ENCODE results near the gene GDE1. TPM values are rescaled to one million over a fixed set of nuclear protein-coding genes. Genes with fewer than 3 reads are reported as not detected.
A peak's percentile ranks its signal among the peaks of the same experiment; 100 is the strongest.

Gene GDE1
- total RNA-seq, 4 donors from 2014 or later, result 39.6 to 82.8 (median 59.4) TPM

DNA sequence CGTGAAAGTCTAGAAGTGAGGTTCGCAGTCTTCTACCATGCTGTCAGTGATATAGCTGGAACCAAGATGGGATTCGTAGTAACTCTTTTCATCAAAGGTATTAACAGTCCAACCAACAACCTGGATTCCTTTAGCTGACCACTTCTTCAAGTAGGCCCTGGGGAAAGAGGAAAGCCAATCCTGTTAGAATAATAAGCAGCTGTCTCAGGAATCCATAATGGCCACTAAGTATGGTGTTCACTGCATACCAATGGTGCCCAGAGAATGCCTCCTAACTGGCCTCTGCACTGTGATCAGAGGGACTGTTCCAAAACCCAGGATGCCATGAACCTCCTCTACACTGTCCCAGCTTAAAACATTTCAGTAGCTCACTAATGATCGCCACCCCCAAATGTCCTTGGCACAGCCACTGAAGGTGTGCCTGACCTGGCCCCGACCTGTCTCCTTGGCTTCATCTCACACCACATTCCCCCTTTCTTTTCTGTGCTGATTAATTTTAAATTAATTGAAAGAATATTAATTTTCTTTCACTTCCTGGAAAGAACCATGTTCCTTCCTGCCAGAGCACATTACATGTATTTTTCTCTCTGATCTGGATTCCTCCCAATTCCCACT, 18.3 kb downstream of the GDE1 start:
- H3K9me3 ChIP-seq, result no peaks in the 10 kb centered on the region
- no peaks in the 10 kb centered on the region for H3K27me3 ChIP-seq
- no peaks in the 10 kb centered on the region for H3K4me1 ChIP-seq
- H3K4me3 ChIP-seq, result no peak overlapping the region
- no peak for DNase-seq
- no peak overlapping the region for H3K27ac ChIP-seq
- H3K36me3 ChIP-seq, result peaks cover 0 to 98% (median 0%) of the 10 kb centered on the region in 3 donors
- TF ChIP-seq, protein P1, sequence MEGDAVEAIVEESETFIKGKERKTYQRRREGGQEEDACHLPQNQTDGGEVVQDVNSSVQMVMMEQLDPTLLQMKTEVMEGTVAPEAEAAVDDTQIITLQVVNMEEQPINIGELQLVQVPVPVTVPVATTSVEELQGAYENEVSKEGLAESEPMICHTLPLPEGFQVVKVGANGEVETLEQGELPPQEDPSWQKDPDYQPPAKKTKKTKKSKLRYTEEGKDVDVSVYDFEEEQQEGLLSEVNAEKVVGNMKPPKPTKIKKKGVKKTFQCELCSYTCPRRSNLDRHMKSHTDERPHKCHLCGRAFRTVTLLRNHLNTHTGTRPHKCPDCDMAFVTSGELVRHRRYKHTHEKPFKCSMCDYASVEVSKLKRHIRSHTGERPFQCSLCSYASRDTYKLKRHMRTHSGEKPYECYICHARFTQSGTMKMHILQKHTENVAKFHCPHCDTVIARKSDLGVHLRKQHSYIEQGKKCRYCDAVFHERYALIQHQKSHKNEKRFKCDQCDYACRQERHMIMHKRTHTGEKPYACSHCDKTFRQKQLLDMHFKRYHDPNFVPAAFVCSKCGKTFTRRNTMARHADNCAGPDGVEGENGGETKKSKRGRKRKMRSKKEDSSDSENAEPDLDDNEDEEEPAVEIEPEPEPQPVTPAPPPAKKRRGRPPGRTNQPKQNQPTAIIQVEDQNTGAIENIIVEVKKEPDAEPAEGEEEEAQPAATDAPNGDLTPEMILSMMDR (IDR thresholded peaks at IDR 0.05), result no peak
- no peak for TF ChIP-seq POLR2A (IDR thresholded peaks at IDR 0.05)

DNA sequence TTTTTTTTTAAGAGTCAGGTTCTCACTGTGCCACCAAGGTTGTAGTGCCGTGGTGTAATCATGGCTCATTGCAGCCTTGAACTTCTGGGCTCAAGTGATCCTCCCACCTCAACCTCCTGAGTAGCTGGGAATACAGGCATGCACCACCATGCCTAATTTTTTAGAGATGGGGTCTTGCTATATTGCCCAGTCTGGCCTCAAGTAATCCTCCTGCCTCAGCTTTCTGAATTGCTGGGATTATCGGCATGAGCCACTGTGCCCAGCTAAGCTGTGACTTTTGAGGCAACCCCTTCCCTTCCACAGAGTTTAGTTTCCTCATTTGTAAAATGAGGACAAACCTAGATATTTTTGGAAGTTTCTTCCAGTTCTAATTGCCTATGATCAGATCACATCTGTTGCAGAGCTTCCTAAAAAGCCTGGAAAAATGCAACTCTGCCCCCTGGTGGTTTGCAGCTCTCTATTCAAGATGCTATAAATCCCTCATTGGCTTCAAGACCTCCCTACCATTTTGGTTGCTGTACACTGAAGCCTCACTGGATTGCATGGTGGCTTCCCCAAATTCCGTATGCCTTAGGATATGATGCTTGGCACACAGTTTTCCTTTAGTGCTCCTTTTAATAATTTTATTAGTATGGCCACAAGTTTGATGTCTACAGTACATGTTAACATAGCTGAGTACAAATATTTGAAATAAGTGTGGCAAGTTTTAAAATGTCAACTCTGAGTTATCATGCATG, 19.3 kb downstream of the GDE1 start:
- H3K36me3 ChIP-seq, result peaks cover 0 to 98% (median 0%) of the 10 kb centered on the region in 3 donors

DNA sequence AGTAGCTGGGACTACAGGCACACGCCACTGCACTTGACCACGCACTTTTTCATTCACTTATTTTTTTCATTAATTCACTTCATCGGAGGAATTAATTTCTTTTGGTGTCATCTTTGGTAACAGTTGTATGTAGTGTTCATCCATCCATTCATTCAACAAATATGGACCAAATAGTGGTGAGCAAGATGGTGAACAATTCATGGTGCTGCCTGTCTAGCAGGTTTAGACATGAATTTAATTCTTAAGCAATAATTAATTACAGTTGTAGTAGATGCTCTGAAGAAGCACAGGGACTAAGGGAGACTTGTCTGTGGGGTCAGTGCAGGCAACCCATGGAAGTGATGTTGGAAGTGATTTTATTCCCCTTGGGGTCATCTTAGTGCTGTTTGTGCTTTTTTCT, 22.4 kb downstream of the GDE1 start:
- Histone ChIP-seq H3K4me1 (no peaks in the 10 kb centered on the region), H3K4me3 (no peak overlapping the region), H3K9me3 (no peaks in the 10 kb centered on the region), H3K27ac (no peak overlapping the region), H3K36me3 (peaks cover 0 to 91% (median 0%) of the 10 kb centered on the region in 3 donors), H3K27me3 (no peaks in the 10 kb centered on the region)
- DNase-seq, result no peak
- no peak for TF ChIP-seq POLR2A (IDR thresholded peaks at IDR 0.05)
- TF ChIP-seq, protein P1 (IDR thresholded peaks at IDR 0.05), result no peak

More for the DNA sequence above, 19.3 kb downstream of the GDE1 start:
- H3K4me3 ChIP-seq, result no peak overlapping the region
- no peaks in the 10 kb centered on the region for H3K27me3 ChIP-seq
- peak in 2 of 3 donors; percentile 57 to 89 for DNase-seq
- TF ChIP-seq, protein P1 (IDR thresholded peaks at IDR 0.05), result peak; percentile 50 to 78 (median 74)
- no peak for TF ChIP-seq POLR2A (IDR thresholded peaks at IDR 0.05)
- no peaks in the 10 kb centered on the region for H3K4me1 ChIP-seq
- H3K9me3 ChIP-seq, result no peaks in the 10 kb centered on the region
- H3K27ac ChIP-seq, result no peak overlapping the region

DNA sequence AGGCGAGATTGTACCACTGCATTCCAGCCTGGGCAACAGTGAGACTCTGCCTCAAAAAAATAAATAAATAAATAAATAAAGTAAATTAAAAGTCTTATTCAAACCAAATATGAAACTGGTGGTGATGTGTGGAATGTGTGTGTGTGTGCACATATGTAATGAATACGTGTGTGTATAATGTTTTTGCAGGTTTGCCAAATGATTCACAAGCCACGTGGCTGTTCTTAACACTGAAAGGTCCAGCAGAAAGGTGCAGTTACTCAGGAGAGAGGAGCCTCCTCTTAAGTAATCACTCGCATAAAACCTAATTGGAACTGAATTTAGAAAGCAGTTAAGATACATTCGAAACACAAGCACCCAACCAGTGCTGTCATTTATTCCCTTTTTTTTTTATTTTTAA, 22.9 kb downstream of the GDE1 start:
- DNase-seq, result no peak
- TF ChIP-seq POLR2A (IDR thresholded peaks at IDR 0.05), result no peak
- H3K4me1 ChIP-seq, result no peaks in the 10 kb centered on the region
- peaks cover 0 to 91% (median 0%) of the 10 kb centered on the region in 3 donors for H3K36me3 ChIP-seq
- no peak overlapping the region for H3K27ac ChIP-seq
- no peaks in the 10 kb centered on the region for H3K9me3 ChIP-seq
- no peaks in the 10 kb centered on the region for H3K27me3 ChIP-seq
- H3K4me3 ChIP-seq, result no peak overlapping the region

DNA sequence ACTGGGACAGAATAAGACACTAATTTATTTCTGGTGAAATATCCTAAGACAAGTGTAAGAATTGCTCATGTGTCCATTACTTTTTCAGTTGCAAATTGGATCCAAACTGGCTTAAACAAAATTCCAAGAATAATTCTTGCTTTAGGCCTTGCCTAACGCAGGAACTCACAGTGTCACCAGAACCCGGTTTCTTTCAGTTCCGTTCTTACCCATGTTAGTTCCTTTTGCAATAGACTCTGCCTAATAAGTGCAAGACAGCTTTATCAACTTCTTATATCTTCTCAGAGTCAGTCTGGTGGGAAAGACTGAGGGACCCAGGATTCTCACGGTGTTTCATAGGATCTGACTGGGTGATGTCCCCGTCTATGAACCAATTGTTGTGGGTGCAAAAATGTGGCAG, 24.7 kb downstream of the GDE1 start:
- Histone ChIP-seq H3K9me3 (no peaks in the 10 kb centered on the region), H3K27ac (no peak overlapping the region), H3K27me3 (no peaks in the 10 kb centered on the region), H3K4me1 (no peaks in the 10 kb centered on the region), H3K4me3 (no peak overlapping the region), H3K36me3 (peaks cover 0 to 90% (median 0%) of the 10 kb centered on the region in 3 donors)
- DNase-seq, result no peak
- no peak for TF ChIP-seq POLR2A (IDR thresholded peaks at IDR 0.05)
- TF ChIP-seq, protein P1 (IDR thresholded peaks at IDR 0.05), result no peak

DNA sequence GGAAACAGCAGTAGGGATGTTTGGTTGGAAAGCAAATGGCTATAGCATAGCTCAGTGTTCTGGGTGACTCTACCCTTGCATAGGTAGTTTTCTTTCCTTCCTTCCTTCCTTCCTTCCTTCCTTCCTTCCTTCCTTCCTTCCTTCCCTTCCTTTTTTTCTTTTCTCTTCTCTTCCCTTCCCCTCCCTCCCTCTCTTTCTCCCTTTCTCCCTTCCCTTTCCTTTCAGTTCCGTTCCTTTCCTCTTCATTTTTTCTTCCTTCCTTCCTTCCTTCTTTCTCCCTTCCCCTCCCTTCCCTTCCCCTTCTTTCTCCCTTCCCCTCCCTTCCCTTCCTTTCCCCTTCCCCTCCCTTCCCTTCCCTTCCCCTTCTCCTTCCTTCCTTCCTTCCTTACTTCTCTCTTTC, 31.3 kb downstream of the GDE1 start:
- no peaks in the 10 kb centered on the region for H3K27me3 ChIP-seq
- DNase-seq, result no peak
- H3K36me3 ChIP-seq, result peaks cover 0 to 61% (median 0%) of the 10 kb centered on the region in 3 donors
- TF ChIP-seq, protein P1 (IDR thresholded peaks at IDR 0.05), result no peak
- no peak for TF ChIP-seq POLR2A (IDR thresholded peaks at IDR 0.05)
- H3K27ac ChIP-seq, result no peak overlapping the region
- H3K4me1 ChIP-seq, result peaks cover 0 to 18% (median 0%) of the 10 kb centered on the region in 4 donors
- H3K9me3 ChIP-seq, result no peaks in the 10 kb centered on the region
- no peak overlapping the region for H3K4me3 ChIP-seq
